Ramos (cell line): ENCODE measurements around the gene OR6A2.
"Not testable (repeated sequence)": the region's sequence is repeated elsewhere in the genome, so short reads cannot be mapped to it uniquely, and the experiment has no call there.

Source experiments
- in situ Hi-C: fragments of 300-500 bp; cut with MboI; formaldehyde crosslinking; loops from one replicate; pipeline ENCODE4 v1.14.3; 2022; ENCODE audit warnings: low sequenced_read_pairs; ENCODE audit not compliant: unreplicated experiment

OR6A2 gene

DNA sequence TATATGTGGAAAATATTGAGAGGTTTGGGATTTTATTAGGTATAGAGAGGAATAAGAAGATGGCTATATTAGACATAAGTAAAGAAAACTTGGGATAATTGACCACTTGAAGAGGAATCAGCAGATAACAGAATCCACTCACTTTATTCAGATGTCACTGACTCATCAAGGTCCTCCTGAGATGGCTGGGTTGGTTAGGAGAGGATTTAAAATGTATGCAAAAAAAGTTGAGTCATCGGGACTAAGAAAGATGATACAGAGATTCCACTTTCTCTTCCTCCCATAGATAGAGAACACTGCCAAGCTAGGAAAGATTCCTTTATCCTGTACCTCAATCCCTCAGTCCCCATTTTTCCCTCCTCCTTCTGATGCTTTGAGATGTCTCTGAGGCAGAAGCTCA, at the start of gene OR6A2:
OR6A2 (minus strand) TSS at position 288 of the 400 bp plus-strand sequence. CDS start 3,981 bp downstream, outside the sequence.
- in situ Hi-C loops: no loop called here

DNA sequence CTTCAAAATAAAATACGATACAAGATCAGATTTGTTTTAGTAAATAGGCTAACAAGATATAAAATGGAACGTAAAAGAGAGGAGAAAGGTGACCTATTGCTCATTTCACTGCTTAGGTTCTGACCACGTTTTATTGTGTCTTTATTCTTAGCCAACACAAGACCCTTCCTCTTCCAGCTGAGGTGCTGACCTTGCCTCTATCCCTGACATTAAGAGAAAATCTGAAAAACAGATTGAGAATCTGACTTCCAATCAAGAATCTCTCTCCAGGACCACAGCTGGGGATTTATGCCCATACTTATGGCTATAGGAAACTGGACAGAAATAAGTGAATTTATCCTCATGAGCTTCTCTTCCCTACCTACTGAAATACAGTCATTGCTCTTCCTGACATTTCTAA, 45.9 kb upstream of the OR6A2 start, which contains the start of gene OR10A5:
OR10A5 (plus strand) TSS at position 301 of the 400 bp plus-strand sequence; CDS start at position 301, 0 bp downstream.
- in situ Hi-C loops: no loop called here

DNA sequence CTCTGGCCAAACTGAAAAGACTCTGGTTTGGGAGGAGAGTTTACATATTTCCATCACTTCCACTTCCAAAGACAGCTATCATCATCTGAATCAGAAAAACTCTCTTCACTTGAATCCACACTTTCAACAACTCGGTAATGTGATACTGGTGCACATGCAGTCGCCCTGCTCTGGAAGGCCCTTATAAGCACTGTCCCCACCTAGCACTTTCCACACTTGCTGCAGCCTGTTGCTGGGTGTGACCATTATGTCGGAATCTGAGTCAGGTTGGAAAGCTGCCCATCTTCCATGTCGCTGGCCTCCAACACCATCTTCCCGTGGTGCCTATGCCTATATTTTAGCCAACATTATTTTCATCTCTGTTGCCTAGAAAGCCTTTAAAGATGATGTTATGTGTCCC, 44.9 kb upstream of the OR6A2 start:
- in situ Hi-C loops: no loop called here

DNA sequence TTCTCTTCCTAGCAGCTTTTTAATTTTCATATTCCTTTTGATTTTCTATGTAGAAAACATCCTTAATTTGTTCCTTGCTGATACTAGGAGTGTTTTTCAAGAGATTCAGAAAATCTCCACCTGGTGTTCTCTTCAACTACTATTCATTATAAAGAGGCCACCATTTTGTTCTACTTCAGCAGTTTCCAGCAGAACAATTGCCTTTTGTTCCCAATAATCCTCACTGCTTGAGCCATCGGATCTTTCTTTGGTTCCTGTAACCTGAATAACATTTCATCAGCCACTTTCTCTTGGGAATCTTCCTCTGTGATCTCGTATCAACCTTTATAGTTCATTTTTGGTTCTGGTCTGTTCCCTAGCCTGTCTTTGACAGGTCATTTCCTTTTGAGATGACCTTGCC, 44.2 kb upstream of the OR6A2 start:
- in situ Hi-C loops: no loop called here

DNA sequence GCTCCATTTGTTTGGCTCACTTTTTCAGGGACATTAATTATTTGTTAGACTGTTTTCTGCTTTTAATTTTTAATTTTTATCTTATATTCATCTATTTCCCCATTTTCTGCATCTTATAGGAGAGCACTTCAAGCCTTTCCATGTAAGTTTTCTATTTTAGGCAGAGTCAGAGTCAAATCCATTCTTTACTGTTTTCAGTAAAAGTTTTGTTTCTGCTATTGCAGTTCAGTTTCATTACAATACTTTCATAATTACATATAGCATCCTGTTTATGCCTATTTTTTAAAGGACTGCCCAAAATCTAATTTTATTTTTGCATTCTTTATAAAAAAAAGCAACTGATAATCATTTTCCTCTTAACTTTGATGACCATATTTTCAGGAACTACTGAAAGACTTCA, 42.2 kb upstream of the OR6A2 start:
- in situ Hi-C loops: no loop called here

DNA sequence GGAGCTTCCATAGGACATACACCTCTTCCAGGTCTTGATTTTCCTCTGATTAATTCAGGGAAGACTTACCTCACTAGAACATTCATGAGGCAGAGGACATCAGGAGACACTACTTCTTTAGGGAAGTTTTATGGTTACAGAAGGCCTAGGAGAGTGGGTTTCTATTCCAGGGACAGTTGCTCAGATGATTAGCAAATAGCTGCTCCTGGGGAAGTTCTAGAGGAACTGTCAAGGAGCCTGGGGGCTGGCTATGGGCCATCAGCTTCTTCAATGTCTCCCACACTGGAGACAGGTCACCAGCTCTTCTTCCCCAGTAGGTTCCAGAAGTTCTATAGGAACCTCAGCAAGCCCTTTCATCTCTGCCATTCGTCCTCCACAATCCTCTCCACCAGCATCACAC, 34.5 kb upstream of the OR6A2 start:
- in situ Hi-C loops: no loop called here

DNA sequence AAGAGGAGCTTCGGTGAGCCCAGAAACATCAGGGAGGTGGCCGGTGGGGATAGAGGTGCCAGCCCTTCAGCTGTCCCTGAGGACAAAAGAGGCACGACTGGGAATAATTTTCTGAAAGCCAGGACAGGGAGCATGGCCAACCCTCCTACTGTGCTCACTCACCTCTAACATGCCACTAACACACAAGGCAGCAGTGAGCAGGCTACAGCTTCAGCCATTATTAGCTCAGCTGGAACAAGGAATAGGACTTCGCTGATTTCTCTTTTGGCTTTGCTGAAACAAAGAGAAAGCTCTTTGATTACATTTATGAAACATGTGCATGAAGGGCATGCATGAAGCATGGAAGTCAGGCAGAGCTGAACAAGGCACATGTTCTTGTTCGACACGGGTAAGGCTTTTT, 33.9 kb upstream of the OR6A2 start:
- in situ Hi-C loops: no loop called here

DNA sequence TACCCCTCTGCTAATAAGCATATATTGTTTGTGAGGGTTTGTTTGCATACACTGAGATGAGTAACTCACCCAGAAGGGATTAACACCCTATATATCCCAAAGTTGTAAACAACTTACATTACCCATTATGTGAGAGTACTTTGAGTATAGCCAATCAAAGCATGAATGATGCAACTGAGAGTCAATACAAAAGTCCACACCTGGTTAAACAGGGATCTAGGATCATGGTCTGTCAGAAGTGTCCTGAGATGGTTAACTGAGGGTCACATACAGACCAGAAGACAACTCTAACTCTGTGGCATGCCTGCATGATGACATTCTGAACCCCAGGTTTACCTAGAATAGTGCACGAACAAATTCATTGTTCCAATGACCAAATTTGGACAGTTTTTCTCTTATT, 28.6 kb upstream of the OR6A2 start:
- in situ Hi-C loops: no loop called here

DNA sequence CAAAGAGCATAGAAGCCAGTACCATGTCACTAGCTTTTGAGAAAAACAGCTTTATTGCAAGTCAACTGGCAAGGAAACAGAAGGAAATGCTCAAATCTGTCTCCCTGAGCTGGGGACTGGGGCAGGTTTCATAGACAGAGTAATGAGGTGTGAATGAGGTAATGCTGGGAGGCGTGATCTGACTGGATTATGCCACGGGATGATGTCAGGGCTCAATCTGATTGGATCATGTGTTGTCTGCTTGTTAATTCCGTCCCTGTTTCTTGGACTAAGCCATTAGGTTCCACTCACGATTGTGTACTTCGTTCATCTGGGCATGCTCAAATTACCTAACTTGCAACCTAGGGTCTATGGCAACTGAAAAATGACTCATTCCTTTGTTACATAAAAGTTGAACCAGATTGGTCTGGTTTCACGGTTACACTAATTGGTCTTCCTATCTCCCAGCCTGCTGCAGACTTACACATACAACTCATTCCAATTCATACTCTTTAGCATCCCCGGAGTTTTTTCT, 25.8 kb upstream of the OR6A2 start:
- in situ Hi-C loops: no loop called here

DNA sequence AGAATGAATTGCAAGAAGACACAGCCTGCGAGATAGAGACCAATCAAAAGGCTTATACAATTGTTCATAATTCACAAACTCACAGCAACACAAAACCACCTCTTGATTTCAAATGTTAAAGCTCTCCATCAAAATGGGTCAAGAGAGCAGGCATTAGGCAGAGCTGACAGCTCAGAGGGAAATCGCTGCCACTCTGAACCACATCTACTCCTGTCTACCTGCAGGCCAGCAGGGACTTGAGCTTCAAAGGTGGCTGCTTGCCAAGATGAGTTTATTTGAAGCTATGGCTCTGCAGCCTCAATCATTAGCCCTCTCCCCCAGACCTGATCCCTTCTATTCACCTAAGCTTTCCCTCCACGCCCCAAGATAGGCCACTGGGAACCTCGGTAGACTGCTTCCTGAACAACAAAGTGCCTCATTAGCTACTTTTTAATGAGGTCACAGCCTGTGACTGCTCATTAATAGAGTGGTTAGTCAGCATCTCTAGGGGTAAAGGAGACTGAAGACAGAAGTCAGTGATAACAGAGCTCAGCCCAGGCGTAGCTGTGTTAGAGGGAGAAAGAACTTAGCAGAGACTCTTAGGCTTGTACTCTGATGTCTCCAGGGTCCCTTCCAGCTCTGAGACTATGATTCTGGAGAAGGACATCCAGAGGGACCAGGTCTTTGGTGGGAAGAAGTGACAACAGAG, 24.8 kb upstream of the OR6A2 start:
- in situ Hi-C loops: no loop called here

DNA sequence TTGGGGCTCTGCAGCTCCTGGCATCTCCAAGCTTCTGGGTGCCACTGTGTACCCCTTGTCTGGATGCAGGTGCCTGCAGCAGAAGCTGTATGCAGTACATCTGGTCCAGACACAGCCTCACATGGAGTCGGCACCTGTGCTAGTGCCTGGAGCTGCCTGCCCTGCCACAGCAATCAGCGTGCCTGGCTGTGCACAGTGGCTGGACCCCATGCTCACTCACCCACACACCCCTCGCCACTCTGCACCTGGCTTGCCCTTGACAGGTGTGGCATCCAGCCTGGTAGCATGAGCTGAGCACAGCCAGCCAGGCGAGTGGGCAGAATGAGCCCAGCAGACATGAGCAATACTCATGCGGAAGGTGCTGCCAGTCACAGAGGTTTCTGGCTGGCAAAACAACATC, 19.5 kb upstream of the OR6A2 start:
- in situ Hi-C loops: no loop called here

DNA sequence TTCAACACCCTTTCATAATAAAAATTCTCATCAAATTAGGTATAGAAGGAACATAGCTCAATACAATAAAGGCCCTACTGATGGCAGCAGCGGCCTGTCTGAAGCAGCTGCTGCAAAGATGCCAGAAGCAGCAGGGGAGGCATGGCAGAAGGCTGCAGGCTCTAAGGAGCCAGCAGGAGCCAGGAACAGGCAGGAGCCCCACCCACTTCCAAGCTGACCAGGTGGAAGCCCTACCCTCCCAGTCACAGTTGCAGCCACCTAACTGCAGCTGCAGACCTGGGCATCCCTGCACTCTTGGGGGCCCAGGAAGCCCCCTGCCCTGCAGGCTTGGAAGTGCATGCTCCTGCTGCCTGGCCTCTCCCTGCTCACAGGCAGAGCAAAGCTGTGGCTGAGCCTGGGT, 18.2 kb upstream of the OR6A2 start:
- in situ Hi-C loops: no loop called here

DNA sequence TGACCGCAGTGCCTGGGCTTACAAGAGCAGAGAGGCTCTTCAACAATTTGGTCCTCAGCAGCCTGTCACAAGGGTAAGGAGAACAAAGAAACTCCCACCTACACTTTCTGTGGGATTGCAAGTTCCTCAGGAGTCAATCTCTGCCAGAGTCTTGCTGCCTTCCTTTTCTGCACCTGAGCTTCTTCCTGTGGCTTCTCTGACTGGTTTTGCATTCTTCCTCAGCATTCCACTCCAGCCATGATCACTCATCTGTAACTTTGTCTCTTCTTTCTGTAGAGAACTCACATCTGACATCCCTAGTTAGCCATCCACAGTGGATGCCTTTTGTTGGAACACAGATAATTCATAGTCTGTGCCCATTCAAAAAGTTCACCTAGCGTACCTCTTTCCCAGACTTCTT, 14.2 kb upstream of the OR6A2 start:
- in situ Hi-C loops: no loop called here

DNA sequence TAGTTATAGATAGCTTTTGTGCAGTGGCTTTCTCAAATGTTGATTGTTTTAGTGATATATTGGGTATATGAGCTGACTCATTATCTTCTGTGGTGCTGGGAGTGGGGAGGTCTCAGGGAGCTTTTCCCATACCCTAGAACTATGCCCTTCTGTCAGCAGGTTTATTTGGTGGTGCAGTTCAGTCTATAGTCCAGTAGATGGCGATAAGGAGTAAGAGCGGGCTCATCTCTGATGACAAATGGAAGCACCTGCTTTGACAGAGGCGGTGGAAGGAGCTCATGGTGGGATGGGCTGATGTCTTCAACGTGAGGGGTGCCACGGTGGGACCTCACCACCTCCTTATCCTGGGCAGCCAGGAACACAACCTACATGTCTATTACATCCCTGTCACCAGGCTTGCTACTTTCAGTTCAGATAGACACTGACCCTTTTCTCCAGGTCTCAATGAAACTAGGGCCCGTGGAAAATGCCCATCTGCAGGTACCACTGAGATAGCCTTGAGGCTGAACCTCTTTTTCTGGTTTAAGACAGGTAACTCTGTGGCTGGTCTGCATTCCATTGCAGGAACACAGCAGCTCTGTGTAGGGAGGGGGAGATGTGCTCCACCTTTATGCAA, 13.0 kb upstream of the OR6A2 start:
- in situ Hi-C loops: no loop called here

DNA sequence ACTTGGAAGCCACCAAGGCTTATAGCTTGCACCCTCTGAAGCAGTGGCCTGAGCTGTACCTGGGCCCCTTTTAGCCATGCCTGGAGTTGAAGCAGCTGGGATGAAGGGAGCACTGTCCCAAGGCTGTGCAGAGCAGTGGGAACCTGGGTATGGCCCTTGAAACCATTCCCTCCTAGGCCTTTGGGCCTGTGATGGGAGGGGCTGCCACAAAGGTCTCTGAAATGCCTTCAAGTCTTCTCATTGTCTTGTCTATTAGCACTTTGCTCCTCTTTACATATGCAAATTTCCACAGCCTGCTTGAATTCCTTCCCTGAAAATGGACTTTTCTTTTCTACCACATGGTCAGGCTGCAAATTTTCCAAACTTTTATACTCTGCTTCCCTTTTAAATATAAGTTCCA, 1.6 kb upstream of the OR6A2 start:
- in situ Hi-C loops: not testable (repeated sequence)

DNA sequence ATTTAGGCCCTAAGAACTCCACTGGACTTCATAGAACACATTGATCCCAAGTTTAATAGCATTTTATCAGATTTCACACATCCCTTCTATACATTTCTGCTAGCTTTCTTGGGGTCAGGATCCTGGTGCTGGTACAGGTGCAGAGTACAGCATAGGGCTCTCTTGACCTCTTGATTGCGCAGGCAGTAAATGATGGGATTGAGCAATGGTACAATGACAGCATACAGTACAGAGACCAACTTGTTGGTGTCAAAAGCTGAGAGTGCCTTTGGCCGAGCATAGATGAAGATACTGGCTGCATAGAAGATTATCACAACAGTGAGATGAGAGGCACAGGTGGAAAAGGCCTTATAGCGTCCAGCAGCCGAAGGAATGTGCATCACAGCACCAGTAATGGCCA, 4.8 kb downstream of the OR6A2 start:
- in situ Hi-C loops: no loop called here

DNA sequence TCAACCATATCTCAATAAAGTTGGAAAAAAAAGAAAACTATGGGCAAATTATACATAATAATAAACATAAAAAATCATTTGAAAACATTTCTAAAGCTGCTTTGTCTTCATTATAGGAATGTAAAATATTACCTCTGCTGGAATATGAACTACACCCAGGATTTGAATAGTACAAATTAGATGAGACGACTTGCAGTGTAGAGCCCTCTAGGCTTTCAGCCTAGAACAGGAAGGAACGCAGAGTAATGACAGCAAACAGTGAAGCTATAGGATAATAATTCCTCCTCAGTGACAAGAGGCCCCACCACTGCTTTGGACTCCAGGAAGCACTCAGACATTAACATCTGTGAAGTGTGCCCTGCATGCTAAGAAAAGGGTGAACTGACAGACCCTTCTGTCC, 8.9 kb downstream of the OR6A2 start:
- in situ Hi-C loops: no loop called here

DNA sequence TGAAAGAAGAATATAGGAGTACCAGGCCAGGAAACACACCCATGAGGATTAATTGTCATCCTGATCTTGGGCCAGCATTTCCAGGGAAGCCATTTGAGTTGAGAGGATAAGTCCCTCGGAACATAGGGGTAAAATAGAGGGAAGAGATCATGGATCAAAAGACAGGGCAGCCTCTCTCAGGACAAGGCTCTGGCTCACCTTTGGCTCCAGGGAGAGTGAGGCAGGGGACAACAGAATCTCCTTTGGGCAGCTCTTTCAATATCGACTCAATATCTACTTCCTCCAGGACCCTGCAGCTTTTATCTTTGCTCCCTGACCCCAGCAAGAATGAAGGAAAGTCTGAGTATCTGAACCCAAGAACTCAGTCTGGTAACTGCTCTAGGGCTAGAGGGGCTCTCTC, 16.8 kb downstream of the OR6A2 start, which contains the start of gene OR2AG1:
OR2AG1 (plus strand) TSS at position 301 of the 400 bp plus-strand sequence. CDS start 2,018 bp downstream, outside the sequence.
- in situ Hi-C loops: no loop called here

DNA sequence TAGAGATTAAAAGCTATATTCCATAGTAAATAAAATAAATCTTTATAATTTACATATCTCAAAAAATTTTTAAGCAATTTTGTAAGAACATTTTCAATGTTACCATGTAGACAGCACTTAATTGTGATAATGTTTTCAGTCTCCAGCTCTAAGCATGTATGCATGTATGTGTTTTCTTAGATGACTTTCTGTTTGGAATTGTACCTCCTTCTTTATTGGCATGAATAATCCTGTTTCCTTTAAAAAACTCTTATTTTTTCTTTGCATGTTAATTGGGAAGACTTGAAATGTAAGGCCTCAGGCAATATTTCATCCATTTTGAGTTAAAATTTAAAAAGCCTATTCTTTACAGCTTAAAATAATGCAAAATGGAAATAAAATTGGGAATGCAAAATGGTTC, 18.7 kb downstream of the OR6A2 start:
- in situ Hi-C loops: no loop called here

DNA sequence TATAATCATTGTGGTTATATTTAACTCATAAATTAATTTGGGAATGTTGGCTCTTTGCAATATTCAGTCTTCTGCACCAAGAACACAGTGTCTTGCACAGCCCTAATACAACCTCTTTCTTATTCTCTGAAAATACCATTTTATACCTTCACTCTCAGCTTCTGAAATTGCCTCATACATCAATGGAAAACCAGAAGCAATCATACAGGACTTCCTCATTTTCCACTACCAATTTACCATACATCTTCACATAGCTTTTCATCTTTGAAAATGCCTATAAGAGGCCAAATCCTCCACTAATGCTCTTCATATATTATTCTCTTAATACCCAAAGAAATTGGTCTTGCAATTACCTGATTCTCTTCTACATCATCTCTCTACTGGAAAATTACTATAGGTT, 21.0 kb downstream of the OR6A2 start:
- in situ Hi-C loops: no loop called here

DNA sequence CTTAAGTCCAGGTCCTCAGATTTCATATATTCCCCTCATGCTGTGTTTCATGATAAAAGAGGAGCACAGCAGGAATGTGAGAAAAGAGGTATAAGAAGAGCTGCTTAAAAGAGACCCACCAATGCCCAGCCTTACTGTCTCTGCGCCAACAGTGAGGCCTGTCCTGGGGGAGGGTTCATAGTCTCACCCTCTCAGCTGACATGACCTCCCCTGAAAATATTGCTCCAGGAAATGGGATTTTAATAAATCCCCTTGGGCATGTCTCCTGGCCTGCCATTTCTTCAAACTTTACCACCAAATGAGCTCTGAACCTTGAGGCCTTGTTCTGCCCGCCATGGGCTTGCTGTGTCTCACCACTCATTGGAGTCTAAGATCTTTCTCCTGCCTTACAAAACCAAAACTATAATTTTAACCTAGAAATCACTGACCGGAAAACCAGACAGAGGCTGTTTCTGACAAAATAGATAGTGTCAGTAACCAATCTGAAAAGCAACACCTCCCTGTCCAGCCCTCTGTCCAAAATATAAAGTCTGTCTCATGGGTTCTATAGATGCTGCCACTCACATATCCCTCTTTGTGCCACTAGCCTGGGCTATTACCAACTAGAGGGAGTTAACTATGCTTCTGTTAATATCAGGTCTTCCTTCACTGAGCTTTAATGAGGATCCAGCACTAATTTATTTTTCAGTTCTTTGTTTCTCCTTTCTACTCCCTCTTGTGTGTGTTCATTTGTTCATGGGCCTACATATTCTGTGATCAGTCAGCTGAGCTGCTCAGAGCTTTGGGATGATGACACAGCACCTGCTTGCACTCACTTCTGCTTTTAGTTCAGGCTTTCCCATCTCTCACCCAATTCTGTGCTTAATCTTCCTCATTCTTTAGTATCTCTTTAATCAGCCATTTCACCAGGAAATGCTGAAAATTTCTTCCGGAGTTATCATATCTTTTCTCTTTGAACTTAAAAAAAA, 27.3 kb downstream of the OR6A2 start, which contains the start of gene OR2AG2:
OR2AG2 (minus strand) TSS at position 51 of the 968 bp plus-strand sequence. CDS start 3,019 bp downstream, outside the sequence.
- in situ Hi-C loops: no loop called here
